ENCODE data around the gene TCERG1L.

Gene TCERG1L

GRCh38 chr10:131142517-131143380 is 168.8 kb downstream of the TCERG1L start:
- TF ChIP-seq, protein P1, sequence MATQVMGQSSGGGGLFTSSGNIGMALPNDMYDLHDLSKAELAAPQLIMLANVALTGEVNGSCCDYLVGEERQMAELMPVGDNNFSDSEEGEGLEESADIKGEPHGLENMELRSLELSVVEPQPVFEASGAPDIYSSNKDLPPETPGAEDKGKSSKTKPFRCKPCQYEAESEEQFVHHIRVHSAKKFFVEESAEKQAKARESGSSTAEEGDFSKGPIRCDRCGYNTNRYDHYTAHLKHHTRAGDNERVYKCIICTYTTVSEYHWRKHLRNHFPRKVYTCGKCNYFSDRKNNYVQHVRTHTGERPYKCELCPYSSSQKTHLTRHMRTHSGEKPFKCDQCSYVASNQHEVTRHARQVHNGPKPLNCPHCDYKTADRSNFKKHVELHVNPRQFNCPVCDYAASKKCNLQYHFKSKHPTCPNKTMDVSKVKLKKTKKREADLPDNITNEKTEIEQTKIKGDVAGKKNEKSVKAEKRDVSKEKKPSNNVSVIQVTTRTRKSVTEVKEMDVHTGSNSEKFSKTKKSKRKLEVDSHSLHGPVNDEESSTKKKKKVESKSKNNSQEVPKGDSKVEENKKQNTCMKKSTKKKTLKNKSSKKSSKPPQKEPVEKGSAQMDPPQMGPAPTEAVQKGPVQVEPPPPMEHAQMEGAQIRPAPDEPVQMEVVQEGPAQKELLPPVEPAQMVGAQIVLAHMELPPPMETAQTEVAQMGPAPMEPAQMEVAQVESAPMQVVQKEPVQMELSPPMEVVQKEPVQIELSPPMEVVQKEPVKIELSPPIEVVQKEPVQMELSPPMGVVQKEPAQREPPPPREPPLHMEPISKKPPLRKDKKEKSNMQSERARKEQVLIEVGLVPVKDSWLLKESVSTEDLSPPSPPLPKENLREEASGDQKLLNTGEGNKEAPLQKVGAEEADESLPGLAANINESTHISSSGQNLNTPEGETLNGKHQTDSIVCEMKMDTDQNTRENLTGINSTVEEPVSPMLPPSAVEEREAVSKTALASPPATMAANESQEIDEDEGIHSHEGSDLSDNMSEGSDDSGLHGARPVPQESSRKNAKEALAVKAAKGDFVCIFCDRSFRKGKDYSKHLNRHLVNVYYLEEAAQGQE (IDR thresholded peaks at IDR 0.05; ENCODE audit: insufficient read depth in 1 of 2, low read depth in 2 of 2, low read length in 2 of 2) = no peak
- TF ChIP-seq TAF1 (IDR thresholded peaks at IDR 0.05; ENCODE audit: borderline replicate concordance, insufficient read depth, low read length) (no peak), FOXP2 (optimal IDR thresholded peaks at IDR 0.05; ENCODE audit: borderline replicate concordance, extremely low read depth, extremely low read length, insufficient read depth) (no peak), SIN3A (IDR thresholded peaks at IDR 0.05; ENCODE audit: borderline replicate concordance, insufficient read depth, low read length) (no peak), POLR2AphosphoS5 (IDR thresholded peaks at IDR 0.05; ENCODE audit: low read depth, low read length) (no peak)

GRCh38 chr10:131141645-131142516 is 169.6 kb downstream of the TCERG1L start:
- no peak for TF ChIP-seq POLR2AphosphoS5 (IDR thresholded peaks at IDR 0.05; ENCODE audit: low read depth, low read length)
- TF ChIP-seq, protein P1 (IDR thresholded peaks at IDR 0.05; ENCODE audit: insufficient read depth in 1 of 2, low read depth in 2 of 2, low read length in 2 of 2) = no peak

- TF ChIP-seq SIN3A (IDR thresholded peaks at IDR 0.05; ENCODE audit: borderline replicate concordance, insufficient read depth, low read length) (no peak), TAF1 (IDR thresholded peaks at IDR 0.05; ENCODE audit: borderline replicate concordance, insufficient read depth, low read length) (no peak), POLR2AphosphoS5 (IDR thresholded peaks at IDR 0.05; ENCODE audit: low read depth, low read length) (no peak), FOXP2 (optimal IDR thresholded peaks at IDR 0.05; ENCODE audit: borderline replicate concordance, extremely low read depth, extremely low read length, insufficient read depth) (no peak)
- TF ChIP-seq, protein P1 (IDR thresholded peaks at IDR 0.05; ENCODE audit: insufficient read depth in 1 of 2, low read depth in 2 of 2, low read length in 2 of 2) = no peak
Observed at GRCh38 chr10:131141207-131141606, 170.3 kb downstream of the TCERG1L start.

DNA sequence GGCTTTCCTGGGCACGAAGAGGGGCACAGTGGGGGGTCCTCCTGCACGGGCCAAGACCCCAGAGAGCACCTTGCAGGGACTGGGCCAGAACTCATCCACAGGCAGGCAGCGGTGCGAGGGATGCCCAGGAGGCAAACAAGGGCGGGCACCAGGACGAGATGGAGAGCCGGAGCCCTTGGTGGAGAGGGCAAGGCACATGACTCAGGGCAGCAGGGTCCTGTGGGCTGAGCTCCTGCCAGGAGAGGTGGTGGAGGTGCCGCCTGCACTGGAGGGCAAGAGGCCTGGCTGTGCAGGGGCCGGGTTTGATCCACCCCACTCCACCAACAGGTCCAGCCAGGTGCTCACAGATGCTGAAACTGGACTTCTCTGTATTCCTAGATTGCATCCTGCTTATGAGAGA is 170.9 kb downstream of the TCERG1L start:
- TF ChIP-seq POLR2AphosphoS5 (IDR thresholded peaks at IDR 0.05; ENCODE audit: low read depth, low read length) = no peak
- no peak for TF ChIP-seq SIN3A (IDR thresholded peaks at IDR 0.05; ENCODE audit: borderline replicate concordance, insufficient read depth, low read length)
- TF ChIP-seq, protein P1 (IDR thresholded peaks at IDR 0.05; ENCODE audit: insufficient read depth in 1 of 2, low read depth in 2 of 2, low read length in 2 of 2) = no peak
- no peak for TF ChIP-seq TAF1 (IDR thresholded peaks at IDR 0.05; ENCODE audit: borderline replicate concordance, insufficient read depth, low read length)
- TF ChIP-seq FOXP2 (optimal IDR thresholded peaks at IDR 0.05; ENCODE audit: borderline replicate concordance, extremely low read depth, extremely low read length, insufficient read depth) = no peak
